ENCODE results near the gene ARHGAP8.
A peak's percentile ranks its signal among the peaks of the same experiment; 100 is the strongest.

ARHGAP8 gene

GRCh38 chr22:44752285-44753188 lies at the start of gene ARHGAP8:
TSS of gene ARHGAP8 (plus strand) at chr22:44752575. CDS start at chr22:44786528, 33,953 bp downstream.
- Histone ChIP-seq H3K4me3 (ENCODE audit: low read length) (peak within 1 kb of the TSS; percentile 78; the same call in 1 of the 2 replicates), H3K27me3 (ENCODE audit: control insufficient read depth, insufficient read depth, low read length) (no peaks in the 10 kb centered on the region), H3K27ac (ENCODE audit: low read length) (no peak within 1 kb of the TSS), H3K4me1 (ENCODE audit: control insufficient read depth, insufficient read depth, low read length) (peaks cover 5% of the 10 kb centered on the region), H3K9me3 (ENCODE audit: control insufficient read depth, insufficient read depth, low read length) (no peaks in the 10 kb centered on the region), H3K36me3 (ENCODE audit: control insufficient read depth, insufficient read depth, low read length) (no peaks in the 10 kb centered on the region)
- DNase-seq (ENCODE audit: low read depth, low spot score): no peak
- no CpG with 5 or more reads among the region's 78 CpGs for WGBS (ENCODE audit: insufficient coverage, insufficient read length)

- no peak overlapping the region; the same call in 1 of the 2 replicates for H3K4me3 ChIP-seq (ENCODE audit: low read length)
- peaks cover 14% of the 10 kb centered on the region; the same call in 1 of the 2 replicates for H3K27me3 ChIP-seq (ENCODE audit: control insufficient read depth, insufficient read depth, low read length)
- H3K9me3 ChIP-seq (ENCODE audit: control insufficient read depth, insufficient read depth, low read length): no peaks in the 10 kb centered on the region
- no CpG with 5 or more reads among the region's 23 CpGs for WGBS (ENCODE audit: insufficient coverage, insufficient read length)
- no peak overlapping the region for H3K27ac ChIP-seq (ENCODE audit: low read length)
- peaks cover 4% of the 10 kb centered on the region for H3K4me1 ChIP-seq (ENCODE audit: control insufficient read depth, insufficient read depth, low read length)
- H3K36me3 ChIP-seq (ENCODE audit: control insufficient read depth, insufficient read depth, low read length): no peaks in the 10 kb centered on the region; the same call in 1 of the 2 replicates
- no peak for DNase-seq (ENCODE audit: low read depth, low spot score)
These were observed 49.0 kb upstream of the ARHGAP8 start for GRCh38 chr22:44703255-44703870.

GRCh38 chr22:44704159-44705021 lies 48.0 kb upstream of the ARHGAP8 start:
- Histone ChIP-seq H3K4me1 (ENCODE audit: control insufficient read depth, insufficient read depth, low read length) (peaks cover 1% of the 10 kb centered on the region; the same call in 1 of the 2 replicates), H3K36me3 (ENCODE audit: control insufficient read depth, insufficient read depth, low read length) (no peaks in the 10 kb centered on the region; the same call in 1 of the 2 replicates), H3K9me3 (ENCODE audit: control insufficient read depth, insufficient read depth, low read length) (no peaks in the 10 kb centered on the region), H3K4me3 (ENCODE audit: low read length) (no peak overlapping the region), H3K27me3 (ENCODE audit: control insufficient read depth, insufficient read depth, low read length) (peaks cover 14% of the 10 kb centered on the region; the same call in 1 of the 2 replicates), H3K27ac (ENCODE audit: low read length) (no peak overlapping the region)
- DNase-seq (ENCODE audit: low read depth, low spot score): no peak
- WGBS (ENCODE audit: insufficient coverage, insufficient read length): no CpG with 5 or more reads among the region's 16 CpGs

DNA sequence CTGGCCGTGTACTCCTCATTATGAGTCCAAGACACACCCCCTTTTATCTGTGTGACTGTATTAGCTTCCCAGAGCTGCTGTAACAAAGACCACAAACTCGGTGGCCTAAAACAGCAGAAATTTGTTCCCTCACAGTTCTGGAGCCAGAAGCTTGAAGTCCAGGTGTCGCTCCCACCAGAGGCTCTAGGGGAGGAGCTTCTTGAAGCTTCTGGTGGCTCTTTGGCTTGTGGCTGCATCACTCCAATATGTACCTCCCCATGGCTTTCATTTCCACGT lies 47.4 kb upstream of the ARHGAP8 start:
- Histone ChIP-seq H3K27ac (ENCODE audit: low read length) (no peak overlapping the region), H3K4me3 (ENCODE audit: low read length) (no peak overlapping the region), H3K4me1 (ENCODE audit: control insufficient read depth, insufficient read depth, low read length) (peaks cover 1% of the 10 kb centered on the region; the same call in 1 of the 2 replicates), H3K9me3 (ENCODE audit: control insufficient read depth, insufficient read depth, low read length) (no peaks in the 10 kb centered on the region), H3K36me3 (ENCODE audit: control insufficient read depth, insufficient read depth, low read length) (no peaks in the 10 kb centered on the region; the same call in 1 of the 2 replicates), H3K27me3 (ENCODE audit: control insufficient read depth, insufficient read depth, low read length) (peaks cover 14% of the 10 kb centered on the region; the same call in 1 of the 2 replicates)
- WGBS (ENCODE audit: insufficient coverage, insufficient read length): no CpG with 5 or more reads among the region's 4 CpGs
- DNase-seq (ENCODE audit: low read depth, low spot score): no peak

- no CpG with 5 or more reads among the region's 8 CpGs for WGBS (ENCODE audit: insufficient coverage, insufficient read length)
- peaks cover 9% of the 10 kb centered on the region; the same call in 1 of the 2 replicates for H3K27me3 ChIP-seq (ENCODE audit: control insufficient read depth, insufficient read depth, low read length)
- H3K4me3 ChIP-seq (ENCODE audit: low read length): no peak overlapping the region
- no peak overlapping the region for H3K27ac ChIP-seq (ENCODE audit: low read length)
- no peaks in the 10 kb centered on the region; the same call in 1 of the 2 replicates for H3K36me3 ChIP-seq (ENCODE audit: control insufficient read depth, insufficient read depth, low read length)
- H3K4me1 ChIP-seq (ENCODE audit: control insufficient read depth, insufficient read depth, low read length): peaks cover 1% of the 10 kb centered on the region
- DNase-seq (ENCODE audit: low read depth, low spot score): no peak
- no peaks in the 10 kb centered on the region for H3K9me3 ChIP-seq (ENCODE audit: control insufficient read depth, insufficient read depth, low read length)
These were observed 45.9 kb upstream of the ARHGAP8 start for GRCh38 chr22:44706488-44706887.

DNA sequence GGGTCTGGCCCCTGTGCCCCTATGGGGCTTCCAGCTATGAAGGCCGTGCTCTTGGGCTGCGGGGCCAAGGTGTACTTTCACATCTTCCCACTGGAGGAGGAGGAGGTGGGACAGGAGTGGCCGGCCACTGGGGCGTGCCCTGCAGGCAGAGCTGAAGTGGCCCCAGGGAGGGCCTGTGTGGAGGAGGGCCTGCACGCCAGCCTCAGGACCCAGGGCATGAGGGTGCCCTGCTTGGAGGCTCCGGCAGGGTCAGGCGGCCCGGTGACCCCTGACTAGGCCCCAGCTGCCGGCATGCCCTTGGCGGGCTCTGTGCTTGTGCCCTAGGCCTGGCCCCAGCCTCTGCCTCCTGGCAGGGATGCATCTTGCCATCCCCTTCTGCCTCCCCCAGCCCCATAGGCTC lies 45.2 kb upstream of the ARHGAP8 start:
- Histone ChIP-seq H3K27me3 (ENCODE audit: control insufficient read depth, insufficient read depth, low read length) (peaks cover 8% of the 10 kb centered on the region; the same call in 1 of the 2 replicates), H3K4me3 (ENCODE audit: low read length) (no peak overlapping the region), H3K4me1 (ENCODE audit: control insufficient read depth, insufficient read depth, low read length) (peaks cover 1% of the 10 kb centered on the region), H3K27ac (ENCODE audit: low read length) (no peak overlapping the region), H3K36me3 (ENCODE audit: control insufficient read depth, insufficient read depth, low read length) (no peaks in the 10 kb centered on the region; the same call in 1 of the 2 replicates), H3K9me3 (ENCODE audit: control insufficient read depth, insufficient read depth, low read length) (no peaks in the 10 kb centered on the region)
- no CpG with 5 or more reads among the region's 10 CpGs for WGBS (ENCODE audit: insufficient coverage, insufficient read length)
- no peak for DNase-seq (ENCODE audit: low read depth, low spot score)

DNA sequence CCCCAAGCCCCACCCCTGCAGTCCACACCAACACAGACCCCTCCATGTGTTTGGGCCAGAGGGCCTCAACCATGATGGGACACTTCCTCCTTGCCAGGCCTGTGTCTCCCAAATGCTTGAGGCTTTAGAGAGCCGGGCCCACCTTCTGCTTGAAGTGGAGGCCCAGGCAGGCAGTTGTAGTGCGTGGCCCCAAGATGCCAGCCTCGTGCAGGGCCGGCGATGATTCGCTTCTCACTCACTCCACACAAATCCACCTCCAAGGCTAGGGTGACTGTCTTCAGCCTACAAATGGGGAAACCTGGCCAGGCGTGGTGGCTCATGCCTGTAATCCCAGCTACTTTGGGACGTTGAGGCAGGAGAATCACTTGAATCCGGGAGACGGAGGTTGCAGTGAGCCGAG lies 44.6 kb upstream of the ARHGAP8 start:
- no peaks in the 10 kb centered on the region for H3K9me3 ChIP-seq (ENCODE audit: control insufficient read depth, insufficient read depth, low read length)
- peaks cover 1% of the 10 kb centered on the region for H3K4me1 ChIP-seq (ENCODE audit: control insufficient read depth, insufficient read depth, low read length)
- WGBS (ENCODE audit: insufficient coverage, insufficient read length): no CpG with 5 or more reads among the region's 11 CpGs
- H3K4me3 ChIP-seq (ENCODE audit: low read length): no peak overlapping the region
- H3K36me3 ChIP-seq (ENCODE audit: control insufficient read depth, insufficient read depth, low read length): no peaks in the 10 kb centered on the region; the same call in 1 of the 2 replicates
- no peak overlapping the region for H3K27ac ChIP-seq (ENCODE audit: low read length)
- peaks cover 8% of the 10 kb centered on the region; the same call in 1 of the 2 replicates for H3K27me3 ChIP-seq (ENCODE audit: control insufficient read depth, insufficient read depth, low read length)
- no peak for DNase-seq (ENCODE audit: low read depth, low spot score)

DNA sequence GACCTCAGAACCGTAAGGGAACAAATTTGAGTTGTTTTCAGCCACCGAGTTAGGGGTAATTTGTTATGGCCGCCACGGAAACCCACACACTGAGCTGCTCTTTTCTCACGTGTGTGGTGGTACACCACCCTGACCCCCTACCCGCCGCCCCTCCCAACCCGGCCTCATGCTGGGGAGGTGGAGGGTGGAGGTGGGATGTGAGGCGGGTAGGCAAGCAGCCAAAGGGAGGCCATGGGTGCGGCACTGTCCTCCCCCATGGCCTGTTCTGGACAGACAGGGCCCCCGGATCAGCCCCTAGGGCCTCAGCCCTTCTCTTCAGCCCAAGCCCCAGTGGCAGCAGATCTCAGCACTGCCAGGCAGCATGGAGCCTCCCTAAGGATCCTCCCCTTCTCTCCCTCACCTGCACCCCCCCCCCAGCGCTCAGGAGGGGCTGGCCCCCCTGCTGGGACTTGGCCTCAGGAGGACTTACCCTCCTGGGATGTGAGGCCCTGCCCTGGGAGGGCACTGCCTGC lies 42.4 kb upstream of the ARHGAP8 start:
- no CpG with 5 or more reads among the region's 12 CpGs for WGBS (ENCODE audit: insufficient coverage, insufficient read length)
- Histone ChIP-seq H3K27ac (ENCODE audit: low read length) (no peak overlapping the region), H3K27me3 (ENCODE audit: control insufficient read depth, insufficient read depth, low read length) (no peaks in the 10 kb centered on the region), H3K4me3 (ENCODE audit: low read length) (no peak overlapping the region), H3K36me3 (ENCODE audit: control insufficient read depth, insufficient read depth, low read length) (no peaks in the 10 kb centered on the region; the same call in 1 of the 2 replicates), H3K9me3 (ENCODE audit: control insufficient read depth, insufficient read depth, low read length) (no peaks in the 10 kb centered on the region), H3K4me1 (ENCODE audit: control insufficient read depth, insufficient read depth, low read length) (no peaks in the 10 kb centered on the region; the same call in 1 of the 2 replicates)
- no peak for DNase-seq (ENCODE audit: low read depth, low spot score)

GRCh38 chr22:44710474-44711240 lies 41.7 kb upstream of the ARHGAP8 start:
- WGBS (ENCODE audit: insufficient coverage, insufficient read length): no CpG with 5 or more reads among the region's 23 CpGs
- Histone ChIP-seq H3K4me3 (ENCODE audit: low read length) (no peak overlapping the region), H3K27ac (ENCODE audit: low read length) (no peak overlapping the region), H3K4me1 (ENCODE audit: control insufficient read depth, insufficient read depth, low read length) (no peaks in the 10 kb centered on the region; the same call in 1 of the 2 replicates), H3K9me3 (ENCODE audit: control insufficient read depth, insufficient read depth, low read length) (no peaks in the 10 kb centered on the region), H3K27me3 (ENCODE audit: control insufficient read depth, insufficient read depth, low read length) (no peaks in the 10 kb centered on the region), H3K36me3 (ENCODE audit: control insufficient read depth, insufficient read depth, low read length) (no peaks in the 10 kb centered on the region; the same call in 1 of the 2 replicates)
- no peak for DNase-seq (ENCODE audit: low read depth, low spot score)

All from iPS DF 6.9 (cell line).